Liver (tissue), 9 donors: Measurements from ENCODE around the gene RAB30. TPM values are rescaled to one million over a fixed set of nuclear protein-coding genes. Genes with fewer than 3 reads are reported as not detected.

ENCODE experiments used
- DNase-seq: peaks from one replicate; pipeline ENCODE4 v3.0.0-alpha.2; 2017; ENCODE audit warnings: low spot score
- H3K27ac ChIP-seq, 2 donors: one replicate each; pipeline ENCODE4 v1.7.0; 2013; ENCODE audit warnings: inconsistent platforms in 2 of 2, low read length in 2 of 2, control low read depth in 1 of 2, low read depth in 1 of 2, mild to moderate bottlenecking in 1 of 2
- H3K27me3 ChIP-seq, 4 donors: one replicate each; pipeline versions ENCODE4 v1.6.1 to v1.7.0; 2013; ENCODE audit warnings: low read length in 3 of 4, inconsistent platforms in 1 of 4, mild to moderate bottlenecking in 1 of 4, moderate library complexity in 1 of 4; ENCODE audit not compliant: control insufficient read depth in 4 of 4, insufficient read depth in 4 of 4
- H3K36me3 ChIP-seq, 4 donors: one replicate each; pipeline versions ENCODE4 v1.6.1 to v1.7.0; 2013; ENCODE audit warnings: low read length in 3 of 4, mild to moderate bottlenecking in 3 of 4, low read depth in 1 of 4, moderate library complexity in 1 of 4; ENCODE audit not compliant: control insufficient read depth in 4 of 4, insufficient read depth in 3 of 4
- H3K4me1 ChIP-seq, 4 donors: one replicate each; pipeline versions ENCODE4 v1.6.1 to v1.7.0; 2013; ENCODE audit warnings: low read length in 3 of 4, mild to moderate bottlenecking in 3 of 4, moderate library complexity in 1 of 4; ENCODE audit not compliant: control insufficient read depth in 4 of 4, insufficient read depth in 4 of 4
- H3K4me3 ChIP-seq, 3 donors: one replicate each; pipeline versions ENCODE4 v1.6.1 to v1.7.0; 2013; ENCODE audit warnings: low read length in 3 of 3, control low read depth in 1 of 3, low read depth in 1 of 3, mild to moderate bottlenecking in 1 of 3
- H3K9ac ChIP-seq, 2 donors: one replicate each; pipeline ENCODE4 v1.7.0; 2013; ENCODE audit warnings: low read length in 2 of 2, mild to moderate bottlenecking in 2 of 2, moderate library complexity in 2 of 2, control low read depth in 1 of 2, low read depth in 1 of 2
- H3K9me3 ChIP-seq, 4 donors: one replicate each; pipeline versions ENCODE4 v1.6.1 to v1.7.0; 2013; ENCODE audit warnings: low read length in 3 of 4; ENCODE audit not compliant: control insufficient read depth in 4 of 4
- EGR1 ChIP-seq, 2 donors: IDR thresholded peaks; 2 replicates each; pipeline ENCODE4 v1.6.1; 2016 to 2018; ENCODE audit warnings: antibody characterized with exemption in 2 of 2, low read depth in 2 of 2
- FOXA1 ChIP-seq: IDR thresholded peaks from 2 replicates; pipeline ENCODE4 v1.6.1; 2016; ENCODE audit warnings: antibody characterized with exemption
- FOXA2 ChIP-seq: IDR thresholded peaks from 2 replicates; pipeline ENCODE4 v1.6.1; 2016; ENCODE audit warnings: antibody characterized with exemption
- GABPA ChIP-seq, 2 donors: IDR thresholded peaks in 1 of 2; conservative IDR thresholded peaks in 1 of 2; 2 replicates each; pipeline ENCODE4 v1.6.1; 2016; ENCODE audit warnings: antibody characterized with exemption in 2 of 2, mild to moderate bottlenecking in 1 of 2, moderate library complexity in 1 of 2
- HNF4A ChIP-seq, 2 donors: conservative IDR thresholded peaks; 2 replicates each; pipeline ENCODE4 v1.6.1; 2016; ENCODE audit warnings: antibody characterized with exemption in 2 of 2, mild to moderate bottlenecking in 2 of 2
- HNF4G ChIP-seq: IDR thresholded peaks from 2 replicates; pipeline ENCODE4 v1.6.1; 2016; ENCODE audit warnings: antibody characterized with exemption
- JUND ChIP-seq, 2 donors: IDR thresholded peaks; 2 replicates each; pipeline ENCODE4 v1.6.1; 2016; ENCODE audit warnings: antibody characterized with exemption in 2 of 2
- NR2F2 ChIP-seq: IDR thresholded peaks from 2 replicates; pipeline ENCODE4 v1.6.1; 2016; ENCODE audit warnings: antibody characterized with exemption
- RAD21 ChIP-seq, 2 donors: IDR thresholded peaks; 2 replicates each; pipeline ENCODE4 v1.6.1; 2016; ENCODE audit warnings: antibody characterized with exemption in 2 of 2, mild to moderate bottlenecking in 2 of 2
- RXRA ChIP-seq, 2 donors: IDR thresholded peaks; 2 replicates each; pipeline ENCODE4 v1.6.1; 2017 to 2018; ENCODE audit warnings: antibody characterized with exemption in 2 of 2, mild to moderate bottlenecking in 1 of 2
- SP1 ChIP-seq: IDR thresholded peaks from 2 replicates; pipeline ENCODE4 v1.6.1; 2018; ENCODE audit warnings: antibody characterized with exemption, mild to moderate bottlenecking
- TAF1 ChIP-seq: conservative IDR thresholded peaks from 2 replicates; pipeline ENCODE4 v1.6.1; 2016; ENCODE audit warnings: antibody characterized with exemption, mild to moderate bottlenecking
- YY1 ChIP-seq: IDR thresholded peaks from 2 replicates; pipeline ENCODE4 v1.6.1; 2016; ENCODE audit warnings: antibody characterized with exemption, mild to moderate bottlenecking
- WGBS: extraction: QIAGEN DNeasy Blood & Tissue Kit; methylation state at CpG from one replicate; pipeline ENCODE4 v1.1.7; 2013; 5-methylcytosine and 5-hydroxymethylcytosine counted together
- polyA plus RNA-seq, 2 donors: library from polyadenylated mRNA; stranded (reverse) in 1 of 2; unstranded in 1 of 2; fragments of 200-250 nt in 1 of 2; fragments of >200 nt in 1 of 2; fragmentation: Nextera tagmentation in 1 of 2; extraction: Ambion mirVana in 1 of 2; gene quantifications; one replicate each; pipeline versions ENCODE4 v1.2.1 to v1.2.3, GENCODE V29; 2013 to 2015
- total RNA-seq, 2 donors: library from RNA; depleted of rRNA; stranded (reverse); fragments of >200 nt; gene quantifications; one replicate each; pipeline ENCODE4 v1.2.3, GENCODE V29; 2014
- TF ChIP-seq, protein P1 (sequence below): IDR thresholded peaks from 2 replicates; pipeline ENCODE4 v1.6.1; 2016; ENCODE audit warnings: antibody characterized with exemption
- TF ChIP-seq, protein P2 (sequence below): IDR thresholded peaks from 2 replicates; pipeline ENCODE4 v1.6.1; 2016; ENCODE audit warnings: antibody characterized with exemption
- TF ChIP-seq, protein P3 (sequence below): IDR thresholded peaks from 2 replicates; pipeline ENCODE4 v1.6.1; 2016; ENCODE audit warnings: antibody characterized with exemption
- TF ChIP-seq, protein P4 (sequence below): IDR thresholded peaks from 2 replicates; pipeline ENCODE4 v1.6.1; 2016; ENCODE audit warnings: antibody characterized with exemption, mild to moderate bottlenecking
- TF ChIP-seq, protein P5 (sequence below): fragments of 150-350 bp; IDR thresholded peaks from 2 replicates; pipeline ENCODE4 v1.5.1; 2017; ENCODE audit warnings: improper control_type of control experiment, low read depth, low read length; ENCODE audit not compliant: missing input control
- donor health status: healthy.
- donor health status: healthy.
- donor health status: healthy.
- donor health status: healthy.
- donor health status: healthy.

Gene RAB30
- total and polyA plus RNA-seq, 4 donors, result 2.4 to 5.4 (median 3.2) TPM

DNA sequence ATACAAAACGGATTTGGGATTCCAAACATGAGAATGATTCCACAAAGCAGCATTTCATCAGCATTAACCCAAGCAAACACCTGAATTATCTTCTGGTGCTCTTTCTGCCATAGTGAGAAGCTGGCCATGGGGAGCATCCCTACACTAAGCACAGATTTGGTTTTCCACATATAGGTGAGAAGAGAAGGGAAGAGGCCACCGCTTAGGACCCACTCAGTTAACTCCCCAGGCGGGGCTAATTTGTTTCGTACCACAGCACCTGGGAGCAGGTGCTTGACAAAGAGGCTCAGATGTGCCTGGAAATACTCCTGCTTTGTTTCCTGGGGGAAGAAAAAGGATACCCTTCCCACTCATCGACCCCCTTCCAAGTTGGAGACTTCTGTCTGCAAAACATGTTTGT lies 64.2 kb downstream of the RAB30 start:
- peaks cover 9 to 14% (median 10%) of the 10 kb centered on the region in 4 donors for H3K4me1 ChIP-seq
- H3K27ac ChIP-seq, result no peak overlapping the region
- no peak overlapping the region for H3K9ac ChIP-seq
- no peak overlapping the region for H3K4me3 ChIP-seq
- H3K9me3 ChIP-seq, result no peaks in the 10 kb centered on the region
- WGBS, result 79% methylated on average over 5 of the region's 5 CpGs
- no peaks in the 10 kb centered on the region for H3K27me3 ChIP-seq
- TF ChIP-seq NR2F2 (no peak), HNF4A (conservative IDR thresholded peaks at IDR 0.05) (no peak), RAD21 (IDR thresholded peaks at IDR 0.05) (no peak), FOXA2 (no peak), RXRA (IDR thresholded peaks at IDR 0.05) (no peak), TAF1 (no peak)
- TF ChIP-seq, protein P1, sequence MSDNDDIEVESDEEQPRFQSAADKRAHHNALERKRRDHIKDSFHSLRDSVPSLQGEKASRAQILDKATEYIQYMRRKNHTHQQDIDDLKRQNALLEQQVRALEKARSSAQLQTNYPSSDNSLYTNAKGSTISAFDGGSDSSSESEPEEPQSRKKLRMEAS, result no peak
- TF ChIP-seq, protein P2, sequence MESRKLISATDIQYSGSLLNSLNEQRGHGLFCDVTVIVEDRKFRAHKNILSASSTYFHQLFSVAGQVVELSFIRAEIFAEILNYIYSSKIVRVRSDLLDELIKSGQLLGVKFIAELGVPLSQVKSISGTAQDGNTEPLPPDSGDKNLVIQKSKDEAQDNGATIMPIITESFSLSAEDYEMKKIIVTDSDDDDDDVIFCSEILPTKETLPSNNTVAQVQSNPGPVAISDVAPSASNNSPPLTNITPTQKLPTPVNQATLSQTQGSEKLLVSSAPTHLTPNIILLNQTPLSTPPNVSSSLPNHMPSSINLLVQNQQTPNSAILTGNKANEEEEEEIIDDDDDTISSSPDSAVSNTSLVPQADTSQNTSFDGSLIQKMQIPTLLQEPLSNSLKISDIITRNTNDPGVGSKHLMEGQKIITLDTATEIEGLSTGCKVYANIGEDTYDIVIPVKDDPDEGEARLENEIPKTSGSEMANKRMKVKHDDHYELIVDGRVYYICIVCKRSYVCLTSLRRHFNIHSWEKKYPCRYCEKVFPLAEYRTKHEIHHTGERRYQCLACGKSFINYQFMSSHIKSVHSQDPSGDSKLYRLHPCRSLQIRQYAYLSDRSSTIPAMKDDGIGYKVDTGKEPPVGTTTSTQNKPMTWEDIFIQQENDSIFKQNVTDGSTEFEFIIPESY, result no peak
- TF ChIP-seq, protein P3, sequence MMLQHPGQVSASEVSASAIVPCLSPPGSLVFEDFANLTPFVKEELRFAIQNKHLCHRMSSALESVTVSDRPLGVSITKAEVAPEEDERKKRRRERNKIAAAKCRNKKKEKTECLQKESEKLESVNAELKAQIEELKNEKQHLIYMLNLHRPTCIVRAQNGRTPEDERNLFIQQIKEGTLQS, result no peak
- no peak for DNase-seq
- H3K36me3 ChIP-seq, result no peaks in the 10 kb centered on the region

DNA sequence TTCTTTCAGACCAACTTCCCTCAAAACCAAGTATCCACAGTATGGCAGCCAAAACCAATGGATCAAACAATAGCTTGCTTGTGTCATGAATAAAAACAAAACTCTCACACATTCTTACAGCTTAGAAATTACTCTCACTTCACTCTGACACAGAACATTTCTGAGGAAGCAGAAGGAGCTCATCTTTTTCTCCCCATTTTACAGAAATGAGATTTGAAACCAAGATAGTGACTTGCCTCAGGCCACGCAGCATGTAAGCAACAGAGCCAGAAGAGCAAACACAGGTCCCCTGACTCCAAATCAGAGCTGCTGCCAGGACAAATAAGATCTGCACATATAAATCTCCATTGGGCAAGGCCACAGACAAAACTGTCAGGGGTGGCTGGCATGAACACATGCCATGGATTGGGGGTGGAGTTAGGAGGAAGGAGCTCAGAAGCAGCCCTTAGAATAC lies 64.8 kb downstream of the RAB30 start:
- H3K9me3 ChIP-seq, result no peaks in the 10 kb centered on the region
- DNase-seq, result no peak
- TF ChIP-seq RXRA (IDR thresholded peaks at IDR 0.05) (peak; percentile 41 to 52), YY1 (peak; percentile 24), HNF4A (conservative IDR thresholded peaks at IDR 0.05) (peak; percentile 35 to 64), FOXA1 (no peak), NR2F2 (peak; percentile 11), GABPA (IDR thresholded peaks at IDR 0.05 in 1 of 2, conservative IDR thresholded peaks at IDR 0.05 in 1 of 2) (no peak), HNF4G (no peak), JUND (IDR thresholded peaks at IDR 0.05) (peak in 1 of 2 donors; percentile 37), RAD21 (IDR thresholded peaks at IDR 0.05) (peak in 1 of 2 donors; percentile 59), SP1 (peak; percentile 37), FOXA2 (peak; percentile 12), EGR1 (IDR thresholded peaks at IDR 0.05; ENCODE audit: low read depth in 2 of 2) (peak in 1 of 2 donors; percentile 17), TAF1 (no peak)
- TF ChIP-seq, protein P1, result peak; percentile 51
- TF ChIP-seq, protein P2, result no peak
- TF ChIP-seq, protein P4, sequence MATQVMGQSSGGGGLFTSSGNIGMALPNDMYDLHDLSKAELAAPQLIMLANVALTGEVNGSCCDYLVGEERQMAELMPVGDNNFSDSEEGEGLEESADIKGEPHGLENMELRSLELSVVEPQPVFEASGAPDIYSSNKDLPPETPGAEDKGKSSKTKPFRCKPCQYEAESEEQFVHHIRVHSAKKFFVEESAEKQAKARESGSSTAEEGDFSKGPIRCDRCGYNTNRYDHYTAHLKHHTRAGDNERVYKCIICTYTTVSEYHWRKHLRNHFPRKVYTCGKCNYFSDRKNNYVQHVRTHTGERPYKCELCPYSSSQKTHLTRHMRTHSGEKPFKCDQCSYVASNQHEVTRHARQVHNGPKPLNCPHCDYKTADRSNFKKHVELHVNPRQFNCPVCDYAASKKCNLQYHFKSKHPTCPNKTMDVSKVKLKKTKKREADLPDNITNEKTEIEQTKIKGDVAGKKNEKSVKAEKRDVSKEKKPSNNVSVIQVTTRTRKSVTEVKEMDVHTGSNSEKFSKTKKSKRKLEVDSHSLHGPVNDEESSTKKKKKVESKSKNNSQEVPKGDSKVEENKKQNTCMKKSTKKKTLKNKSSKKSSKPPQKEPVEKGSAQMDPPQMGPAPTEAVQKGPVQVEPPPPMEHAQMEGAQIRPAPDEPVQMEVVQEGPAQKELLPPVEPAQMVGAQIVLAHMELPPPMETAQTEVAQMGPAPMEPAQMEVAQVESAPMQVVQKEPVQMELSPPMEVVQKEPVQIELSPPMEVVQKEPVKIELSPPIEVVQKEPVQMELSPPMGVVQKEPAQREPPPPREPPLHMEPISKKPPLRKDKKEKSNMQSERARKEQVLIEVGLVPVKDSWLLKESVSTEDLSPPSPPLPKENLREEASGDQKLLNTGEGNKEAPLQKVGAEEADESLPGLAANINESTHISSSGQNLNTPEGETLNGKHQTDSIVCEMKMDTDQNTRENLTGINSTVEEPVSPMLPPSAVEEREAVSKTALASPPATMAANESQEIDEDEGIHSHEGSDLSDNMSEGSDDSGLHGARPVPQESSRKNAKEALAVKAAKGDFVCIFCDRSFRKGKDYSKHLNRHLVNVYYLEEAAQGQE, result no peak
- TF ChIP-seq, protein P5, sequence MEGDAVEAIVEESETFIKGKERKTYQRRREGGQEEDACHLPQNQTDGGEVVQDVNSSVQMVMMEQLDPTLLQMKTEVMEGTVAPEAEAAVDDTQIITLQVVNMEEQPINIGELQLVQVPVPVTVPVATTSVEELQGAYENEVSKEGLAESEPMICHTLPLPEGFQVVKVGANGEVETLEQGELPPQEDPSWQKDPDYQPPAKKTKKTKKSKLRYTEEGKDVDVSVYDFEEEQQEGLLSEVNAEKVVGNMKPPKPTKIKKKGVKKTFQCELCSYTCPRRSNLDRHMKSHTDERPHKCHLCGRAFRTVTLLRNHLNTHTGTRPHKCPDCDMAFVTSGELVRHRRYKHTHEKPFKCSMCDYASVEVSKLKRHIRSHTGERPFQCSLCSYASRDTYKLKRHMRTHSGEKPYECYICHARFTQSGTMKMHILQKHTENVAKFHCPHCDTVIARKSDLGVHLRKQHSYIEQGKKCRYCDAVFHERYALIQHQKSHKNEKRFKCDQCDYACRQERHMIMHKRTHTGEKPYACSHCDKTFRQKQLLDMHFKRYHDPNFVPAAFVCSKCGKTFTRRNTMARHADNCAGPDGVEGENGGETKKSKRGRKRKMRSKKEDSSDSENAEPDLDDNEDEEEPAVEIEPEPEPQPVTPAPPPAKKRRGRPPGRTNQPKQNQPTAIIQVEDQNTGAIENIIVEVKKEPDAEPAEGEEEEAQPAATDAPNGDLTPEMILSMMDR, result no peak
- TF ChIP-seq, protein P3, result peak; percentile 67
- no peak overlapping the region for H3K4me3 ChIP-seq
- H3K9ac ChIP-seq, result no peak overlapping the region
- H3K27ac ChIP-seq, result no peak overlapping the region
- WGBS, result 27% methylated on average over 1 of the region's 1 CpG
- peaks cover 9 to 14% (median 10%) of the 10 kb centered on the region in 4 donors for H3K4me1 ChIP-seq
- no peaks in the 10 kb centered on the region for H3K36me3 ChIP-seq
- H3K27me3 ChIP-seq, result no peaks in the 10 kb centered on the region
